GM21737 (cell line): ENCODE results near the gene OSBPL5.

ENCODE experiments used
- ATAC-seq: cut with Tn5 transposase; IDR thresholded peaks from one replicate; pipeline ENCODE4 v1.9.1; 2021; ENCODE audit warnings: mild to moderate bottlenecking, moderate library complexity; ENCODE audit not compliant: unreplicated experiment

The OSBPL5 gene

DNA sequence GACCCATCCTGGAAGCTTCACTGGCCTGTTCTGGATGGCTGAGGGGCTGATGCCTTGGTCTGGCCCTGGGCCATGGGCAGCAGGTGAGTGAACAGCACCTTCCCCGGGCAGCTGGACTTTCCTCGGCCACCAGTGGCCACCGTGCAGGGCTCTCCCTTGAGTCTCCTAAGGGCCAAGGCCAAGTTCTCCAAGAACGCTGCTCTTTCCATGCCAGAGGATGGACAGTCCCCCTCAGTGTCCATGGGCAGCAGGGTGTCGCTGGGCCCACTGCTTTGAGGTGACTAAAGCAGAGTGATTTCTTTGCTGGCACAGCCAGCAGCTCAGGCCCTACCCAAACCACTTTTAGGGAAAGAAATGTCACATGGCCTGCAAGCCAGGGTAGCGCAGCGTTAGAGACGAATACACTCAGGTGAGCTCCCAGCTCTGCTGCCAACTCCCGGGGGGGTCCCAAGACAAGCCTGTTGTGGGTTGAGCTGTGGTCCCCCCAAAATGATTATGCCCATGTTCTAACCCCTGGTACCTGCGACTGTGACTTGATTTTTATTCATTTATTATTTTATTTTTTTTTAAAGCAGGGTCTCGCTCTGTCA is 104.6 kb downstream of the OSBPL5 start:
- no peak for ATAC-seq

DNA sequence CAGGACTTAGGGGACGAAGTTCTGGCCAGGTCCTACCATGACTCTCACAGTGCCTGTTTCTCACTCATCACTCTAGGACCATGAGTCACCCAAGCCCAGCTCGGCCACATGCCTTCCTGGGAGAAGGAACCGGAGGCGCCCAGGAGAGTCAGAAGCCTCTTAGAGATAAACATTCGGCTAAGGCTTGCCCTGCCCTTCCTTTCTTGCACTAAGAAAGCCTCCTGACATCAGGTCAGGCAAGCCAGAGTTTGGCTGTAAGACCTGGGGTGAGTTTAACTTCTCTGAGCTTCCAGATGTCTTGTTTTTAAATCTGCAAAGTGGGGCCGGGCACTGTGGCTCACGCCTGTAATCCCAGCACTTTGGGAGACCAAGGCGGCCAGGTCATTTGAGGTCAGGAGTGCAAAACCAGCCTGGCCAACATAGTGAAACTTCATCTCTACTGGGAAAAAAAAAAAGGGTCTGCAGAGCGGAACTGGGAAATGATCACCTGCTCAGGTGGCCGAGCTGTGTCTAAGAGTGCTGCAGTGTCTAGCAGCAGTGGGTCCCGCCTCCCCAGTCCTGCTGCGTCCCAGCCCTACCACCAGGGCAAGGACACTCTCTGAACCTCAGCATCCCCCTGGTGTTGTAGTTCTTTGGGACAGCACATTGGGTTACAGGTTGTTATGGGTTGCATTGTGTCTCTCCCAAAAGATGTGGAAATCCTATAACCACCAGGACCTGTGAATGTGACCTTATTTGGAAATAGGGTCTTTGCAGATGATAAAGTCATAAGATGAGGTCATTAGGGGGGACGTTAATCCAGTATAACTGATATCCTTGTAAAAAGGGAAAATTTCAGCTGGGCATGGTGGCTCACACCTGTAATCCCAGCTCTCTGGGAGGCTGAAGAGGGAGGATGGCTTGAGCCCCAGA is 106.1 kb downstream of the OSBPL5 start:
- ATAC-seq = no peak

DNA sequence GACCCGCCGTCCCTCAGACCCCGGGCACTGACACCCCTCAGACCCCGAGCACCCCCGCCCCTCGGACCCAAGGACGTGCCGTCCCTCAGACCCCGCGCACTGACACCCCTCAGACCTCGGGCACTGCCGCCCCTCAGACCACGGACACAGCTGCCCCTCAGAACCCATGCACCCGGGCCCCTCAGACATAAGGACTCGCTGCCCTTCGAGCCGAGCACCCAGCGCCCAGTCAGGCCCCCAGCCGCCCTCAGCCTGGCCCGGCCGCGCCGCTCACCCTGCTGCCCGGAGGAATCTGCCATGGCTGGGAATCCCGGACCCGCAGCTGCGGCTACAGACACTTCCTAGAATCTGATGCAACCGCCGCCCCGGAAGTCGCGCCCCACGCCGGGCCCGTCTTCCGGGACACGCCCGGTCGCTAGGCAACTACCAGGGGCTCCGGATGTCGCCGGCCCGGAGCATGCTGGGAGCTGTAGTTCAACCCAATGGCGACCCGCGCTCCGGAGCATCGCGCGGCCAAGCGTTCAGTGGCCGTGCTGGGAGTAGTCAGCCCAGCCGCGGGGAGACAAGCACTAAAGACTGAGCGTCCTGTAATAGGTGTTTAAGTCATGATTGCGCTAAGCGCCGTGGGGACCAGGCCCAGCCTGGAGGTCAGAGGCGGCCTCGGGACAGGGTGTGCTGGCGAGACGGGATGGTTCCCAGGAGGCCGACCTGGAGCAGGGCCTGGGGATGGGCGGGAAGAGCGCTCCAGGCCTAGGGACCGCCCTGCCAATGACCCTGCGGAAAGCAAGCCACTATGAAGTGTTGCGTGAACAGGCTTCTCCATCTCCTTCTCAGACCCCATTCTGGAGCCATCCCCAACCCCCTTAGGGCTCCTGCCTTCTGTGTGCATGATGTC is 107.8 kb downstream of the OSBPL5 start, which contains the start of gene CARS1:
CARS1 (minus strand) TSS at position 355 of the 895 bp plus-strand sequence; CDS start at position 299, 56 bp downstream.
- ATAC-seq = peak; percentile 95

DNA sequence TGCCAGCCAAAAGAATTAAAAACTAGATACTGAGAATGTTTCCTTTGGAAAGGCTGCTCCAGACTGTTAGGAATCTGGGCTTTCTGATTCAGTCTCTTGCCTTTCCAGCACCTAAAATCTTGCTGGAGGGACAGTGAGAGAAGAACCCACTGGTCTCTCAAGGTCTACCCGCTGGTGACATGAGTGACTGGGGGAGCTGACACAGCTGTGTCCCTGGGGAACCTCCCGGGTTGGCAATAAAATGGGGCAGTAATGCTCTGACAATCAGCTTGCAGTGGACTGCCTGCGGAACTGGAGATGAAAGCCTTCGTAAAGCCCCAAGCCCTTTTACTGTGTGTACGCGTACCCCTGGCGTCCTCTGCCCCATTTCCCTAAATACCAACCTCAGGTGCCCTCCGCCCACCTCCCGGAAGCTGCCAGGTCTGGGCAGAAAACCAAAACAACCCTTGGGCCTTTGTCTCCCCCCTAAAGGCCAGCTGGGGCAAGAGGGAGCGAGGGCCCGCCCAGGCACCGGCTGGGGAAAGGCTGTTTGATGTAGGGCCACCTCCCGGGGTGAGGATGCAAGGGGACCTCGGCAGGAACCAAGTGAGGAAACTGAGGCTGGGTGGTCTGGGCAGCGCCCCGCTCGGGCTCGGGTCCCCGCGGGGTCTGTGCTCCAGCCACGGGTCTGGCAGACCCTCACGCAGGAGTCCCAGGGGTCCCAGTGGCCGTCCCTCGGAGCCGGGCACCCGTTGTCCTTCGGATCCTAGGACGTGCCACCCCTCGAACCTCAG is 108.6 kb downstream of the OSBPL5 start:
- no peak for ATAC-seq

DNA sequence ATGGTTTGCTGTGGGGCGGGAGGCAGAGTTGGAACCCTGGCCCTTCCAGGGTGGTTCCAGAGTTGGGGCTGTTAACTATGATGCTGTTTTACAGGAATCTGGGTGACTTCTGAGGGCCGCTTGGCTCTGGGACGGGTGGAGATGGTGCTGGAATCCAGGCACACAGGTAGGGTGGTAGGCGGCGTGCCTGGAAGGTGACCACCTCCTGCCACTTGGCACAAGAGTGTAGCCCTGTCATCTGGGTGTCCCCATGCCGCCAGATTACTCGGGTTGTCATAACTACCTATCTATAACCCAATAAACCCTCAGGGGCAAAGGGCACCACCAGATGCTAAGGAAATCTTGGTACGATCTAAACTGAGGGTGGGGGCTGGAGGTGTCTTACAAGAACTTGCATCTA is 109.2 kb downstream of the OSBPL5 start:
- no peak for ATAC-seq

DNA sequence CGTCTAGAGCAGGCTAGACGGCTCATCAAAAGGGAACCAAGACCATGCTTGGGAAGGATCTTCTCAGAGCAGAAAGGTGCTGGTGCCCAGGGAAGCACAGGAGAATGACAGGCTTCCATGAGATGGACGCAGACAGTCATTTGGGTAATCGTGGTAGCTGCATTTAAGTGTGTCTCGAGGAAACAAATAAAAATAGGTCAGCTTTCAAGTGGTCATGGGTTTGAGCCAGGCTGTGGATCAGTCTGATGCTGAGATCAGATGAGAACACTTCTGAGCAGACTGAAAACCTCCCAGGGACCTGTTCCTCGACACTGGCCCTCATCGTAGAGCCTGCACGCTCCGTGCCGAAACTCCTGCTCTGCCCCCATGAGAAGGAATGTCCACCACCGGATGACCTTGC is 112.5 kb downstream of the OSBPL5 start:
- ATAC-seq = no peak

DNA sequence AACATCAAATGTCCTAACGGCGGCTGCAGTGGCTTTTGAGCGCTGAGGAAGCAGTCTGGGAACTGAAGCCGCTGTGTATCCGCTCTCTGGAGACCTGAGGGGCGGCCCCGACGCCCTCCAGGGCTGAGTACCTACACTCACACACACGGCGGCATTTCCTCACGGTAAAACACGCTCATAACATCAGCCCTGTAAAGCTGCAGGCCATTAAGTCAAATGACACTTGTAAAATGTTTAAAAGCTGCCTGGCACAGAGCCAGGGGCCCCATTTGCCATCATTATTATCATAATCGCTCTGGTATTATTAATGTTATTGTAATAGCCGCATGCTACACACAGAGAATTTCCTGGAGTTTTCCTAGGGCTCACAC is 113.0 kb downstream of the OSBPL5 start:
- ATAC-seq = no peak

DNA sequence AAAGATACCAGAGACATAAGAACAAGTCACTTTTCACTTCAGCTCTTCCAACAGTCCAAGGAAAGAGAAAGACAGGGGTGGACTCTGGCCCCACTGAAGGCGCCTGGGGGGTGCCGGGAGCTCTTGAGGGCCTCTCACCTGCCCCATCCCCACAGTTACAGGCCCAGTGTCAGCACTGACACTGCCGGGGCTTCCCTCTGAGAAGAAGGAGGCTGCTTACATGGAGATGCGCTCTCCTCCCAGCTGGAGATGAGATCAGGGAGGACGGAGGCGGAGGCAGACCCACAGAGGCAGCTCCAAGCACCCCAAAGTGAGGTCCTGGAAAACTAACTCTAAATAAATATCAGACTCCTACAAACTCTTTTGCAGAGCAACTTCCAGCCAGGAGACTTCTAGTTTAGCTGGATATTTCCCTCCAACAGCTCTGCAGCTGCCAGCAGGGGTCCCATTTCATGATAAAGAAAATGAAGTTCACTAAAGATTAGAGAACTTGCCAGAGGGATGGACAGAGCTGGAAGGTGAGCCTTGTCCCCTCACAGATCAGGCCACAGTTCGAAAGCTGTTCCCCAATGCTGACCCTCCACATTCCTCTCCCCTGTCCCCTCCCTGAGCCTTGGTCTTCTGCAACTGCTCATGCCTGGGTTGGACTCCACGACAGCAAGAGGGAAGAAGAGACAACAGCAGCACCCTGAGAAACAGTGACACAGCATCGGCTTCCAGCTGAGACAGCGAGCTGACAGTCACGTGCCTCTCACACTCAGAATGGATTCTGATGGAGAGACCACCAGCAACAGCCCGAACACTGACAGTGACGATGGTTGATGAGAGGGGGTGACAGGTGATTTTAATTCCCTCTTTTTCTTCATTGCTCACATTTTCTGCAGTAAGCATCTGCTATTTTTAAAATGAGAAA is 113.7 kb downstream of the OSBPL5 start:
- no peak for ATAC-seq

DNA sequence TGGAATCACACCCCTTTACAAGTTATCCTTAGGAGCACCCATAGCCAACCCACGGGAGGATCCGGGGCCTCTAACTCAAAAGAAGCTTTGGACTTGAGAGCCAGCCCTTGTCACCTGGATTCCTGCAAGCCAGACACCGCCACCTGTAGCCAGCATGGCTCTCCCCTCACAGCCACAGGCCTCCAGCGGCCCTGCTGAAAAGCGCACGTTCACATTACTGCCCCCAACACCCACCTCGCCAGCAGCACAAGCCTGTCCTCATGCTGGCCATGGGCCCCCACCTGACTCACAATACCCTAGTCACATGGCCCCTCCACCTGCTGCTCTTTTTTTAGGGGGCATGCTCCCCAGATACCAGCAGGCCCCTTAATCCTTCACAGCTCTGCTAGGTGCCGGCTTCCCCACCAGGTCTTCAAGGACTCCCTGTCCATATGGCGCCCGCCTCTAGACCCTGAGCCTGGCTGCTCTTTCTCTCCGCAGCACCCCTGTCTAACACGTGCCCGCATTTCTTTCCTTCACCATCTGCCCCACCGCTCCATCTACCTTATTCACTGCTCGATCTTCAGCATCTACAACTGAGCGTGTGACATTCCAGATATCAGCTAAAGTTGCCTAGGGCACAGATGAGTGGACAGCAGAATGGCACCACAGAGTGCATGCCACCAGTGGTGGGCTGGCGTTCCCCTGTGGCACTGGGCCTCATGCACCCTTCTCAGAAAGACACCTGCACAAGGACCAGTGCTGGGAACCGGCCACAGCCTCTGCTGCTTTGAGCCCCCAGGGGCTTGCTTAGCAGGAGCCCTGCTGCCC is 114.5 kb downstream of the OSBPL5 start:
- no peak for ATAC-seq

DNA sequence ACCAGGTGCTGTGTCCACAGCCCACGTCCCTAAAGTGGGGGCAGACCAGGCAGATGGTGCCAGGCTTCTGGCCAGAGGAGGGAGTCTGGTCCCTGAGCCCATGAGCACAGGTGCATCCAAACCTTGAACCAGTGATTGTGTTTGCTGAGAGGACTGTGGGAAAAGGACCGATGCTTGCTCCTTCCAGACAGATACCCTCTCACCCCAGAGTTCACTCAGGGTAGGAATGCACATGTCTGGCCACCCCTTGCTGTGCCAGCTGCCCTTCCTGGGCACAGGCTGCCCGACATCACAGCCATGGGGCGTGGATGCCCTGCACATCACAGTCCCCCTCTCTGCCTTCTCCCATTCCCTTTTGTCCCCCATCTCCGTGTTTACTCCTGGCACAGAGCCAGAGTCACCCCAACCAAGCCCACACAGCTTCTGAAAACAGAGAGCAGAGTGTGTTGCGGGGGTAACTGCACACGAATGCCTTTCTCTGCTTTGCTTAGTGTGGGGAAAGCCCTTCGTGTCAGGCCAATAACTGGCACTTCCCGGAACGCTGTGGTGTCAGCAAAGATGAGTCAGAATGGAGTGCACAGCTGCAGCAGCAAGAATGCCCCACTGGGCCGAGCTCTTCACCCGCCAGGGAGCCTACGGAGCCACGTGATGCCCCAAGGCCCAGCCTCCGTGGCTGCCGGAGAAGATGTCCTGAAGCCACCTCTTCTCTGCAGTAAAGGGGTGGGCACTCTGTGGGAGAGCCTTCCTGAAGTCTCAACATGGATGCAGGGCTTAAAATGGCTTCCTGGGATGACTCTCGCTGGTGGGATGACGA is 115.5 kb downstream of the OSBPL5 start:
- ATAC-seq = peak; percentile 72

DNA sequence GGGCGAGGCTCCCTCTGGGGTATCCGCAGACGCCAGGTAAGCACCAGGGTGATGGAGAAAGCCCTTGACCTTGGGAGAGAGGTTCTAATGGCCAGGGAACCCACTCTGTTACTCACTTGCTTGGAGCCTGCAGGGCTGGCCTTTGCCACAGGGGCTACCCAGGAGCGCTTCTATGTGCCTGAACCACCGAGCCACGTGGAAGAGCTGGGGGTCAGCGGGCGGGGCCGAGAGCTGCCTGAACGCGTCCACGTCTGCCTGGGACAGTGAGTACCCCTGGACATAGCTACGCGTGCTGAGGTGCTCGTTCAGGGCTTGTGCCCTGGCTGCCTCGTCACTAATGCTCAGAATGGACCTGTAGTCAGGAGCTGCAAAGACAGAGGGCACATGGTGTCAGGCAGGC is 117.5 kb downstream of the OSBPL5 start:
- no peak for ATAC-seq

DNA sequence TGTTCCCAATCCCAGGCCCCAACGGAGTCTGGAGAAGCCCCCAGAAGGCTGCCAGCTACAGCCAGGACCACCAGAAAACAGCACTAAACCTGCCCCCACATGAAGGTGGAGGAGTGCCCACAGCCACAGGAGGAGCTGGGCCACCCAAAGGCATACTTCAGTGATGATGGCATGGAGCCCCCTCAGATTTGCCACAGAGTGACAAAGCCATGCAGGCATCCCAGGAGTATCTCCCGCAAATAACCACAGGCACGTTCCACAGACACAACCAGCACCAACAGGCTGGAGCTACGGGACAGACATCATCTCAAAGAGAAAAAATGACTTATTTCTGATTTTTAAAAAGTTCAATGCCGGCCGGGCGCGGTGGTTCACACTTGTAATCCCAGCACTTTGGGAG is 118.5 kb downstream of the OSBPL5 start:
- no peak for ATAC-seq

DNA sequence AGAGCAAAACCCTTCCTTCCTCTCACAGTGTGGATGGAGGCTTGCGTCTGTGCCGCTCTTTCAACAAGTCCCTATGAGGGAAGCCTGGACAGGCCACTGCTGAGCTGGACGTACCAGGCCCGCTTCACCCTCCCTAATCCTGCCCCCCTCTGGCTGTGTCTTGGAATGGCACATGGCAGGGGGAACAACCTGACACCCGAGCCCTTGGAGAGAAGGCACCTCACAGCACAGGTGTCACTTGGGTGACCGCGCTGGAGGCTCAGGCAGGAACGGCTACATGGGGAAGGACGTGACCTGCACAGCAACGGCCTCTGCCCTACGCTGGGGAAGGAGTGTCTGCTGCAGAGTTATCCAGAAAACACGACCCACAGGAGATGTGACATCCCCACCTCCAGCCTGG is 118.9 kb downstream of the OSBPL5 start:
- ATAC-seq = no peak

DNA sequence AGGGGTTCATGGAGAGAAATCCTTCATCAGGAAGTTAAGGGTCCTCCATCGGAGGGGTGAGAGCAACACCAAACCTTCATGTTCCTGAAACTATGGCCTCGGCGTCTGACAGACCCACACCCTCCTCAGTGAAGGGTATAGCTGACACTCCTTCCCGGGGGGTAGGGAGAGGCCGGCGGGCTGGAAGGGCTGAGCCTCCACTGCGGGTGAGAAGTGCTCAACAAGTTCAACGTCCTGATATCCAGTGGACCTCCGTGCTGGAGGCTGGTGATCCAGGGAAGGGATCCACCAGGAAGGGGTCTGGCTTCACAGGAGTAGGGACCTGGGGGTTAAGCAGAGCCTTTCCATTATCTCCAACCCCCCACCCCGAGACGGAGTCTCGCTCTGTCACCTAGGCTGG is 120.2 kb downstream of the OSBPL5 start:
- no peak for ATAC-seq

DNA sequence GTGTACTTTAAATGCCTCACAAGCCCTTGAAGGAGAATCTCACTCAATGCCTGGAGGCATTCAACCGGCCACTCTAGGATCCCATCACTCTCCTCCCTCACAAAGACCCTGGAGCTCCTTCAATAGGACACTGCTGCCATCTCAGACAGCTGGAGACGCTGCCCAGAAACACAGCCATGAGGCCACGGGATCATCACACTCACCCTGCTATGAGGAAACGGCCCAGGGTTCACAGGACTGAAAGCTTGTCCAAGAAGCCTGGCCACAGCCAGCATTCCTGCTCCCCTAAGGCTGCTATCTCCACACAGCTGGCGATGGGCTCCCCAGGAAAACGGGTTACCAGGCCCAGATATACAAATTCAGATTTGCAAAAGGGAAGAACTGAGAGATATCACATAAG is 121.1 kb downstream of the OSBPL5 start:
- no peak for ATAC-seq

DNA sequence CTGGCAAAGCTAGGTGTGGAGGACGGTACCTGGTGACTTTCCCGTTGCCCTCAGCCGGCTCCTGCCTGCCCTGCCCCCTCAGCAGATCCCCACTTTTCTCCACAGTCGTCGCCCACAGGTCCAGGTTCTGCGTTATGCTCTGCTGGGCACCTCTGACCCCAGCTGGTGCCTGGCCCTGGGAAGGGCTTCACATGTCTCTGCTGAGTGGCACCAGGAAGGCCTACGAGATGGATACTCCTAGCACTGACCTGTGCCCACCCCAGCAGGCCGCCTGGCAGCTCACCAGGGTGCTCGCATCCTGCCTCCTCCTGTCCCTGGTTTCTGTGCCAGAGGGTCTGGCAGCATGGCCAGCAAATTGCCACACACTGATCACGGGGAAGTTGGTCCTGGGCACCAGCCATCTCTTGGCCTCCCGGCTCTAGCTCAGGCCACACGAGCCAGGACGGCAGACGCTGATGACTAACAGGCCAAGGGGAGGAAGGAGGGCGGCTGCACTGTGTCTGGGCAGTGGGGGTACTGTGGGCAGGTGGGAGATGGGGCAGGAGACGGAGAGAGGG is 121.7 kb downstream of the OSBPL5 start:
- ATAC-seq = no peak

DNA sequence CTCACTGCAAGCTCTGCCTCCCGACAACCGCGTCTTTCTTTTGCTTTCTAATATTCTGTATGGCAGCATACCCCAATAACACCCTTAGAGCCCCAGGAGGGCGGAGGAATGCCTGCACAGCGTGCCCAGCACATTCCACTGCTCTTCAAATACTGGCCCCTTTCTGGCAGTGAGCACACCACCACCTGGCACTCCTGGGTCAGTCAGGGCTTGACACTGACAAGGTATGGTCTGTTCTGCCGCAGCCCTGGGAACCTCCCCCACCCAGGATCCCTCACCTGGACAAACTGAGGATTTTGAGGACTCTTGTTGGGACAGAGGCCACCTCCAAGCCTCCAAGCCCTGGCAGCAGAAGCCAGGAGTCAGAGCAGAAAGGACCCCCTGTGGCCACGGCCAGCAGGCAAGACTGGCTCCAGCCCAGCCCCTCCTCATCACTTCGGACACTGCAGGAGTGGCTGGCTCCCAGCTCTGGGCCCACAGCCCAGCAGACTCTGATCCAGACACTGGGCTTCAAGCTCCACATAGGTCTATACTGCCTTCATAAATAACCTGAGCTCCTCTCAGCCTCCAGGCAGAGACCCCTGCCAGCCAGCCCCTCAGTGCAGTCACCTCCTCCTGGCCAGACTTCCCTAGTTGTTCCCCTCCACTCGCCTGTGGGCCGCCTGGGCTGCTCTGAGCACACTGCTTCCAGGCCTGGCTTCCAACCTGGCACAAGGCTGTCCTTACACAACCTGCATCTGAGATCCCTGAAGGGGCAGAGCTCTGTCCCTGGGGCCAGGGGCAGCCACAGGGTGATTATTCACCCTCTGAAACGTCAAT is 122.4 kb downstream of the OSBPL5 start:
- ATAC-seq = no peak
